Skeletal muscle satellite cell (primary cell): Measurements from ENCODE around the gene DCHS1.

Source experiments
- H3K27me3 ChIP-seq: 2 replicates; pipeline ENCODE4 v1.7.0; 2013; ENCODE audit warnings: low read length; ENCODE audit not compliant: control insufficient read depth, insufficient read depth
- H3K36me3 ChIP-seq: 2 replicates; pipeline ENCODE4 v1.7.0; 2013; ENCODE audit warnings: mild to moderate bottlenecking, control low read depth, low read length; ENCODE audit not compliant: insufficient read depth
- H3K4me1 ChIP-seq: 2 replicates; pipeline ENCODE4 v1.7.0; 2013; ENCODE audit warnings: low read length; ENCODE audit not compliant: control insufficient read depth, insufficient read depth
- H3K4me2 ChIP-seq: 2 replicates; pipeline ENCODE4 v1.7.0; 2013; ENCODE audit warnings: mild to moderate bottlenecking, low read length
- H3K4me3 ChIP-seq: 2 replicates; pipeline ENCODE4 v1.7.0; 2013; ENCODE audit warnings: low read length
- H3K9ac ChIP-seq: 2 replicates; pipeline ENCODE4 v1.7.0; 2013; ENCODE audit warnings: mild to moderate bottlenecking, low read depth, low read length, moderate library complexity
- H3K9me3 ChIP-seq: replicated peaks from 2 replicates; pipeline ENCODE4 v1.7.0; 2013; ENCODE audit warnings: mild to moderate bottlenecking, control low read depth, low read length

Gene DCHS1

GRCh38 chr11:6613496-6613895 lies 42.1 kb downstream of the DCHS1 start:
- Histone ChIP-seq H3K36me3 (peaks cover 54% of the 10 kb centered on the region), H3K27me3 (no peaks in the 10 kb centered on the region), H3K9ac (no peak overlapping the region), H3K4me3 (no peak overlapping the region), H3K4me2 (no peak overlapping the region), H3K9me3 (no peaks in the 10 kb centered on the region), H3K4me1 (peaks cover 45% of the 10 kb centered on the region)

- peak within 1 kb of the TSS; percentile 87 for H3K9ac ChIP-seq
- peak within 1 kb of the TSS; percentile 70 for H3K4me3 ChIP-seq
- H3K4me1 ChIP-seq = peaks cover 45% of the 10 kb centered on the region
- peaks cover 65% of the 10 kb centered on the region for H3K36me3 ChIP-seq
- H3K4me2 ChIP-seq = peak within 1 kb of the TSS; percentile 88
- no peaks in the 10 kb centered on the region for H3K9me3 ChIP-seq
- H3K27me3 ChIP-seq = no peaks in the 10 kb centered on the region
Measured at GRCh38 chr11:6612213-6613041, 43.2 kb downstream of the DCHS1 start, which contains the start of gene TAF10. Gene TAF10 (minus strand): TSS chr11:6612216. CDS start chr11:6612189, 27 bp downstream.

DNA sequence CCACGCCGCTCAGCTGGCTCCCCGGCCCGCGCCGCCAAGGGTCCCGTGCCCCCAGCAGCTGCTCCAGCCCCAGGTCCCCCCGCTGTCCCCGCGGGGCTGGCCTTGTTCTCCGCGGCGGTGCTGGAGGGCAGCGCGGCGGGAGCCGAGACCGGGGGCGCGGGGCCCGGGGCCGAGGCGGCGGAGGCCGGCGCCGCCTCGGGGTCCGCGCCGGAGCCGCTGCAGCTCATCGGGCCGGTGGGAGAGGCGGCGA lies 43.7 kb downstream of the DCHS1 start:
- Histone ChIP-seq H3K36me3 (peaks cover 67% of the 10 kb centered on the region), H3K9ac (peak overlapping the region; percentile 87), H3K4me2 (peak overlapping the region; percentile 88), H3K27me3 (no peaks in the 10 kb centered on the region), H3K9me3 (no peaks in the 10 kb centered on the region), H3K4me1 (peaks cover 46% of the 10 kb centered on the region), H3K4me3 (peak overlapping the region; percentile 70)

DNA sequence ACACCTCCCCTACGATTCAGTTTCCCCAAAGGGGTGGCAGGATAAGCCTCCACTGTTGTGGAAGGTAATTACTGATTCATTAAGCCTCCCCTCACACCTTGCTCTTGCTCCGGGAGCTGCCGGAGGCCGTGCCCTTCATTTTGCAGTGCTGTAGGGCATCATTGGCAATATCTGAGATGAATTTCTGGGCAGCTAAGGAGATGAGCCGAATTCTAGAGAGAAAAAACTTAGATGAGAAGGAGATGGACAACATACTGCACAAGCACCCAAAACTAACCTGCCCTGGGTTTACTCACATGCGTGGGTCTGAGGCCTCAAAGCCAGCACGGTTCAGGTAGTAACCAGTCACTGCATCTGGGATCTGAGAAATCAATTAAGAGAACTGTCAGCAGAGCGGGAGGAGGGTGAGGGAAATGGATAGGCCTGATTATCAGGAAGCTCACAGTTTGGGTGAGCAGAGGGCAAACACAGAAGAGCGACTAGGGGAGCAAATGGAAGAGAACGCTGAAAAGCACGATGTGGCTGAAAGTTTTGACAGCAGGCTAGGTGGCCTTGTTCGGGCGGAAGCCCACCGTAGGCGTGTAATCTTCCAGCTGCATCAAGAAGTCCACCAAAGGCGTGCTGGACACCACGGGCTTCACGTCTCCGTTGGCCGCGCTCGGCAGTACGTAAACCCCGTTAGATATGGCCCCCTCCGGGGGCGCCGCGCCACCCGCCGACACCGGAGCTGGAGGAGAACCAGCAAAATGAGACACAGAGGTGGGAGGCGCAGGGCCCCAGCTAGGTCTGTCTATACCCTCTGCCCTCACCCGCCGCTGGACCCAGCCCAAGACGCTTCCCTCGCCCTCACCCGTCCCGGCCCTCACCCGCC lies 44.3 kb downstream of the DCHS1 start:
- Histone ChIP-seq H3K4me3 (peak overlapping the region; percentile 70), H3K9me3 (no peaks in the 10 kb centered on the region), H3K4me2 (peak overlapping the region; percentile 88), H3K4me1 (peaks cover 52% of the 10 kb centered on the region), H3K27me3 (no peaks in the 10 kb centered on the region), H3K9ac (peak overlapping the region; percentile 87), H3K36me3 (peaks cover 67% of the 10 kb centered on the region)

- Histone ChIP-seq H3K27me3 (no peaks in the 10 kb centered on the region), H3K9me3 (no peaks in the 10 kb centered on the region), H3K4me3 (peak overlapping the region; percentile 70), H3K36me3 (peaks cover 61% of the 10 kb centered on the region), H3K4me2 (peak overlapping the region; percentile 88), H3K9ac (peak overlapping the region; percentile 87), H3K4me1 (peaks cover 58% of the 10 kb centered on the region)
Measured at GRCh38 chr11:6610591-6610990, 45.0 kb downstream of the DCHS1 start.

GRCh38 chr11:6609502-6610015 lies 46.0 kb downstream of the DCHS1 start:
- Histone ChIP-seq H3K4me2 (no peak overlapping the region), H3K27me3 (no peaks in the 10 kb centered on the region), H3K9me3 (no peaks in the 10 kb centered on the region), H3K4me3 (no peak overlapping the region), H3K36me3 (peaks cover 52% of the 10 kb centered on the region), H3K4me1 (peaks cover 64% of the 10 kb centered on the region), H3K9ac (no peak overlapping the region)

DNA sequence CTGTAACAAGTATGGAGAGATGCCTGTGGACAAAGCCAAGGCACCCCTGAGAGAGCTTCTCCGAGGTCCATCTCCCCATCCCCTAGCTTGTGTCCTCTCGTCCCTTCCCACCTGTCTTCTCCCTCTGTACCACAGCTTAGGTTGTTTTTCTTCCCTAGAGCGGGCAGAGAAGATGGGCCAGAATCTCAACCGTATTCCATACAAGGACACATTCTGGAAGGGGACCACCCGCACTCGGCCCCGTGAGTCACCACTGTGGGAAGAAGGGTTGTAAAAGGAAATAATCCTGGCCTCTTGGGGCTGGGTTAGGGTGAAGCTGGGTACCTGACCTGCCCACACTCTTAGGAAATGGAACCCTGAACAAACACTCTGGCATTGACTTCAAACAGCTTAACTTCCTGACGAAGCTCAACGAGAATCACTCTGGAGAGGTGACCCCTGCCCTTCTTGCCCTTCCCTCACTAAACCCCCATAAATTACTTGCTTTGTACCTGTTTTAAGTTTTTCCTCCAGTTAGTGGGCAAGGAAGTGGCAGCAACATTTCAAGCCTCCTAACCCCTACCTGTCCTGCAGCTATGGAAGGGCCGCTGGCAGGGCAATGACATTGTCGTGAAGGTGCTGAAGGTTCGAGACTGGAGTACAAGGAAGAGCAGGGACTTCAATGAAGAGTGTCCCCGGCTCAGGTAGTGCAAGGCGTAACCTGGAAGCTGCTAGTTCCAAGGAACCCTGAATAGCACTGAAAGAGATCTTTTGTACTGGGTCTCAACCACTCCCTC lies 46.7 kb downstream of the DCHS1 start:
- H3K4me2 ChIP-seq = no peak overlapping the region
- H3K9me3 ChIP-seq = no peaks in the 10 kb centered on the region
- H3K9ac ChIP-seq = no peak overlapping the region
- no peak overlapping the region for H3K4me3 ChIP-seq
- H3K4me1 ChIP-seq = peaks cover 64% of the 10 kb centered on the region
- no peaks in the 10 kb centered on the region for H3K27me3 ChIP-seq
- peaks cover 47% of the 10 kb centered on the region for H3K36me3 ChIP-seq

- Histone ChIP-seq H3K4me1 (peaks cover 62% of the 10 kb centered on the region), H3K4me3 (no peak overlapping the region), H3K4me2 (no peak overlapping the region), H3K27me3 (no peaks in the 10 kb centered on the region), H3K36me3 (peaks cover 44% of the 10 kb centered on the region), H3K9me3 (no peaks in the 10 kb centered on the region), H3K9ac (peak overlapping the region; percentile 43)
Measured at GRCh38 chr11:6608011-6608410, 47.6 kb downstream of the DCHS1 start.

DNA sequence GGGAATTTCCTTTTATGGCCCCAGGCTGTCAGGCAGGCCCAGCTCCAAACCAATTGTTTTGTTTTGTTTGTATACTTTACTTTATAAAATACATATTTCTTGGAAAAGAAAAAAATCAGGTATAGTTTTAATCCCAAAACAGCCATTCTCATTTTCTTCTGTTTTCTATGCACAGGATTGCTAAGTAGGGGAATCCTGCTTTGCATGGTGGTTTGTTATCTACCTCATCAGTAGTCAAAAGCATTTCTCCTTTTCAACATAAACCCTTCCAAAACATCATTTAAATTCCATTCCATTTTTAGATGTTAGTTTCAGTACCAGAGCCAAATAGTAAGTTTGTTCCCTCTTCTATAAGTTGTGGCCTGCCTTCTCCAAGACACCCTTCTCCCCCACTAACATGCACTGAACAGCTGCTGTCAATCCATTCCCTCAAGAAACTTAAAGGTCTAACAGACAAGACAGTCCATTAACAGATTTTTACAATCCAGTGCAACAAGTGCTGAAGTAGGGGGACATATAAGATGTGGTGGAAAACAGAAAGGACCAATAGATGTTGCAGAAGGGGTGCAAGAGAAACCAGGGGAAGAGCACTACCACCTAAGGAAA lies 48.3 kb downstream of the DCHS1 start:
- Histone ChIP-seq H3K9ac (peak overlapping the region; percentile 43), H3K27me3 (no peaks in the 10 kb centered on the region), H3K36me3 (peaks cover 44% of the 10 kb centered on the region), H3K9me3 (no peaks in the 10 kb centered on the region), H3K4me3 (no peak overlapping the region), H3K4me2 (peak overlapping the region; percentile 54), H3K4me1 (peaks cover 56% of the 10 kb centered on the region)

GRCh38 chr11:6606471-6607189 lies 49.0 kb downstream of the DCHS1 start:
- Histone ChIP-seq H3K4me3 (peak overlapping the region; percentile 50), H3K9ac (peak overlapping the region; percentile 70), H3K4me2 (peak overlapping the region; percentile 66), H3K36me3 (peaks cover 45% of the 10 kb centered on the region), H3K27me3 (no peaks in the 10 kb centered on the region), H3K9me3 (no peaks in the 10 kb centered on the region), H3K4me1 (peaks cover 62% of the 10 kb centered on the region)
